NCI-H82 treated with DMSO at 0.1 percent for 48 hours (cell line): ENCODE measurements around the gene TPCN2.
A peak's percentile ranks its signal among the peaks of the same experiment; 100 is the strongest.
"Not testable (repeated sequence)": the region's sequence is repeated elsewhere in the genome, so short reads cannot be mapped to it uniquely, and the experiment has no call there.

Experiments used
- DNase-seq: peaks from one replicate; lab custom pipeline; 2025; ENCODE audit not compliant: unreplicated experiment; lab: John Stamatoyannopoulos, UW

TPCN2 gene

DNA sequence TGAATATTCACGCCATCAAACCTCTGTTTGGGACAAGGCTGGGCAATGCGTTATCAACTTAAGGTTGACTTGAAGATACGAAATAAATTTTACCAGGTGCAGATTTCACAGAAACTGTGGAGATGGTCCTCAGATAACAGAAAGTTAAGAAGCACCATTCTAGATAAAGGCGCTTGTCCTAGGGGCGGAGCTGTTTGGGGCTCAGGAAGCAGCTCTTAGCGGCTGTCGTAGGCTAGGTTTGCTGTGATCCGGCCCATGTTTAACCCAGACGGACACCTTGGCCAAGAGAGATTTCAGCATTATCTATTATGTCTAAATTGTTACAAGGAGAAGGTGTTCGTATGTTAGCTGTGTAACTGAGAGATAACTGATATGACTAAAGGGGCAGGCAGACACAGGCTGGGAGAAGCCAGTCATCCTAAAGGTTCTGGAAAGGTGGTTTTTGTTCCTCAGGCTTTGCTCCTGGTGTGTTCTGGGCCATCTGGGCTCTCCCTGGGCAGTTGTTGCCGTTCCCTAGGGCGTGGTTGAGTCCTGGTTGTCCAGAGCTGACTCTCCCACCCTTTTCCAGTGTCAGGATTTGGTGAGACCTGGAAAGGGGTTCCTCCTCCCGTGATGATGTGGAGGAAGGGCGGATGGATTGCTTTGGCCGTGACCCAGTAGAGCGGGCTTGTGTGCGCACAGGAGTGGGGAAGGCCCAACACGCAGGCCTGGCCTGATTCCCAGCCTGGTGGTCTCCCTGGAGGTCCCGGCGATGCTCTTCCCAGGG, 25.8 kb downstream of the TPCN2 start:
- DNase-seq = no peak

- no peak for DNase-seq
These were observed 26.8 kb downstream of the TPCN2 start for GRCh38 chr11:69075421-69076128.

DNA sequence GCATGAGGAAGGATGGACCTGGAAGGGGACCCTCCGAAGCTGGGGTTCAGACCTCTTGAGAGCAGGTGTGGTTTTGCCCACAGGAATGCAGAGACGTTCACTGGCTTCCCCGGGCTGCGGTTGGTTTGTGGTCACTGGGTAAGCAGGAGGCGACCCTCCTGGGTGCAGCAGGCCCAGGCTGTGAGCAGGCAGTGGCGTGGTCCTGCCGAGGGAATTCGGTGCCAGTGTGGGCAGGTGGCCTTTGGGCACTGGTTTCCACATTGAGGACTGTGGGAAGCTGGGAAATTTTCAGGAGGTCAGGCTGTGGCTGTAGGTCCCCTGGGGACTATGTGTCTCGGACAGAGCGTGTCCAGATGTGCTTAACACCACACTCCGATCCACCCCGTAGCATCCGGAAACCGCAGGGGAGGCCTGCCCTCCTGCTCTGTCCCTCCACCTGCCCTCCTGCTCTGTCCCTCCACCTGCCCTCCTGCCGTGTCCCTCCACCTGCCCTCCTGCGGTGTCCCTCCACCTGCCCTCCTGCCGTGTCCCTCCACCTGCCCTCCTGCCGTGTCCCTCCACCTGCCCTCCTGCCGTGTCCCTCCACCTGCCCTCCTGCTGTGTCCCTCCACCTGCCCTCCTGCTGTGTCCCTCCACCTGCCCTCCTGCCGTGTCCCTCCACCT, 27.5 kb downstream of the TPCN2 start:
- no peak for DNase-seq

DNA sequence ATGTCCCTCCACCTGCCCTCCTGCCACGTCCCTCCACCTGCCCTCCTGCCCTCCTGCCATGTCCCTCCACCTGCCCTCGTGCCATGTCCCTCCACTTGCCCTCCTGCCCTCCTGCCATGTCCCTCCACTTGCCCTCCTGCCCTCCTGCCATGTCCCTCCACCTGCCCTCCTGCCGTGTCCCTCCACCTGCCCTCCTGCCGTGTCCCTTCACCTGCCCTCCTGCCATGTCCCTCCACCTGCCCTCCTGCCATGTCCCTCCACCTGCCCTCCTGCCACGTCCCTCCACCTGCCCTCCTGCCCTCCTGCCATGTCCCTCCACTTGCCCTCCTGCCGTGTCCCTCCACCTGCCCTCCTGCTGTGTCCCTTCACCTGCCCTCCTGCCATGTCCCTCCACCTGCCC, 28.2 kb downstream of the TPCN2 start:
- DNase-seq = not testable (repeated sequence)

GRCh38 chr11:69078508-69078907, 29.8 kb downstream of the TPCN2 start:
- DNase-seq = no peak

DNA sequence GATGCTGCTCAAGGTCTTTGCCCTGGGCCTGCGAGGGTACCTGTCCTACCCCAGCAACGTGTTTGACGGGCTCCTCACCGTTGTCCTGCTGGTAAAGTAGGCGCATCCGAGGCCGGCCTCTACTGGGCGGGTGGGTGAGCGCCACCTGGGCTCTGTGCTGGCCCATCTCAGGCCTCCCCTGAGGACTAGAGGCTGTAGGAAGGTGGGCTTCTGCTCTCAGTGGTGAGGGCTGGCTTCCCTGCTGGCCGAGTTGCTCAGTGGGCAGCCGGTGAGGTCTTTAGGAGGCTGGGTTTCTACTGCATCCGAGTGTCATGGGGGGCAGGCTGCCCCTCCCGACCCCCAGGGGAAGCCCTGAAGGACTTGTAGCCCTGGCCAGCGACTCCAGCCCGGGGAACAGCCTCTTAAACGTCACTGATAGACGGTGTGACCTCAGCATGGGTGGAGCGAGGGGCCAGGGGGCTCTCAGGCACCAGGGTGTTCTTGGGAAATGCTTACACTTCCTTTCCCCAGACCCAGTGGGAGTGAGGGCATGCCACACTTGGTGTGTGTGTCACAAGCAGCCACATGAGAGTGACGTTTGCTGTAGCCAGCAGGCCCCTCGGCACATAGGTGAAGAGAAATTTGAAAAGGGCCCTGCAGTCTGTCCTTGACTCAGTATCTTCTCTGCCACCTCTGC, 30.3 kb downstream of the TPCN2 start:
- no peak for DNase-seq

DNA sequence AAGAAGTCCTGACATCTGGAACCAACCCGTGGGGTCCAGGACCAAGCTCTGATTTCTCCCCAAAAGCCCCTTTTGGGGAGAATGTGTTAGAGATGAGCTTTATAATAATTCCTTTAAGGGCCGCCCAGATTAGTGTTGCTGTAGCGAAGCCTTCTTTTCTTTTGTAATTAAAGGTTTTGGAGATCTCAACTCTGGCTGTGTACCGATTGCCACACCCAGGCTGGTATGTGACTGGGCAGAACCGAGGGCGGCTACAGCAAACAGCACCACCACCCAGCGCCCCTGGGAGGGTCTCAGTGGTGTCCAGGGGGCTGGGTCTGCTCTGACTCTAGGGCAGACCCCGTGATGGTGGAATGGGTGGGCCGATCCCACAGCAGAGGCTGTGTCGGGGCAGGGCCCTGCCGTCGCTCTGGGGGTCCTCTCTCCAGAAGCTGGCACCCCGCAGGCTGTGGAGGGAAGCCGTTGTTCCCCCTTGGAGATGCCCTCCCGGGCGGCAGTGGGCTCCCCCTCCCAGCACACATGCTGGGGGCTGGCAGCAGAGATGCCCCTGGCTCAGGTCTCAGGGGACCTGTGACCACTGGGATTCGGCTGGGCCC, 31.0 kb downstream of the TPCN2 start:
- DNase-seq = no peak

- DNase-seq = no peak
These were observed 31.7 kb downstream of the TPCN2 start for GRCh38 chr11:69080257-69080995.

GRCh38 chr11:69081180-69081579, 32.4 kb downstream of the TPCN2 start:
- no peak for DNase-seq

DNA sequence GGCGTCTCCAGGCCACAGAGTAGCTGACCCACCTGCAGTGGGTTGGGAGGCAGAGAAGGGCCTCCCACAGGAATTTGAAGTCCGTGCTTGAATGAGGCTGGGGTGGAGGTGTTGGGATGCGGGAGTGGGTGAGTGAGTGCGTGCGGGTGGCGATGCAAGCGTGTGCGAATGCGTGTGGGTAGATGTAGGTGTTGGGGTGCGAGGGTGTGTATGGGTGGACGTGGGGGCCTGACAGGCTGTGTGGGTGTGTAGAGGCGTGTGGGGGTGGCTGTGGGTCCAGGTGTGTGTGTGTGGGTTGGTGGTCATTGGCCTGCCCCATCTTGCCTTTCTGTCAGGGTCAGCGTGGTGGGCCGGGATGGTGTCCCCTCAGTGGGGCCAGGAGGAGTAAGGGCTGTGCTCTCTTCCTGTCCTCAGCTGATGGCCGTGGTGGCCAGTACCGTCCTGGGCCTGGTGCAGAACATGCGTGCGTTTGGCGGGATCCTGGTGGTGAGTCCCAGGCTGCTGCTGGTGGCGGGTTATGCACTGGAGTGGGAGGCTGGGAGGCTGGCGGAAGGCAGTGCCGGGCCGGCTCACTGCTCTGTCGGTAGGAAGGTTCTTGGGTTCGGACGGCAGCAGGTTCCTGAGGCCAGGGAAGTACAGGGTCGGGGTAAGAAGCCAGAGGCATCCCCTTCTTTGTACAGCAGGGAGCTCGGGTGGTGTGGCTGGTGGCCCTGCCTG, 35.0 kb downstream of the TPCN2 start:
- DNase-seq = no peak

GRCh38 chr11:69084371-69084770, 35.6 kb downstream of the TPCN2 start:
- no peak for DNase-seq

GRCh38 chr11:69085490-69086095, 36.9 kb downstream of the TPCN2 start:
- no peak for DNase-seq

DNA sequence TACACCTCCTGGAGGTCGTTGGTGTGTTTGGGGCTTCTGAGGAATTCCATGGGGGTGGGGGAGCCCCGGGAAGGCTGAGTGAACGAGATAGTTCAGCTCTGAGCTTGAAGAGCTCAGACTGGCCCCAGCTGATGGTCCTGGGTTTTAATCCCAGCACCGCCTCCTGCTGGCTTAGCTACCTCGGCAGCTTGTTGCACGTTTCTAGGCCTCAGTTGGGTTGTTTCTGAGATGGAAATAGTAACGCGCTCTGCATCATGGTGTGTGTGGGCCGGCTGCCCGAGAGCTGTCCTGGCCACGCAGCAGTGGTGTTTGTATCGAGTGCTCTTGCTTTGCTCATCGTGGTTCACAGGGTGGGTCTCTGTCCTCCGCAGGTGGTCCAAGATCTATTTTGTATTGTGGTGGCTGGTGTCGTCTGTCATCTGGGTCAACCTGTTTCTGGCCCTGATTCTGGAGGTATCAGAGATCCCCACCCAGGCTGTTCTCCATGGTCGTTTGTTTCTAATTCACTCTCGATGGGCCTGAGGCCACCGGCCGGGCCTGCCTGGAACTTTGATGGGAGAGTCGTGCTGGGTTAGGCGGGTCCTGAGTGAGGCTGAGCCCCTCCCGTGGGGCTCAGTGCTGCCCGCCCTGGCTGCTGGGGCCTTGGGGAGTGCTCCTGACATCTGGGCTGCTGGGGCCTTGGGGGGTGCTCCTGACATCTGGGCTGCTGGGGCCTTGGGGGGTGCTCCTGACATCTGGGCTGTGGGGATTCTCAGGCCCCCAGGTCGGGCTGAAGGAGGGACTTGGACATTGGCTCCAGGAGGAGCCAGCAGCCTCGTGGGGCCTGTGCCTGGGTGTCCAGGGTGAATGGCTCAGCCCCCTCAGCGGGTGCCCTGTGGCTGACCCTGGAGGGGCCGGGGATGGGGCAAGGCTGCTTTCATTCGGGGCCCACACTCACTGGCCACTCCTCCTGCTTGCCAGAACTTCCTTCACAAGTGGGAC, 37.7 kb downstream of the TPCN2 start:
- no peak for DNase-seq

- no peak for DNase-seq
These were observed 38.4 kb downstream of the TPCN2 start for GRCh38 chr11:69087133-69087524.

- DNase-seq = no peak
These were observed 39.1 kb downstream of the TPCN2 start for GRCh38 chr11:69087811-69088210.

- peak; percentile 4 for DNase-seq
These were observed 40.0 kb downstream of the TPCN2 start for GRCh38 chr11:69088676-69089146.

GRCh38 chr11:69089258-69089657, 40.5 kb downstream of the TPCN2 start:
- DNase-seq = no peak

- no peak for DNase-seq
These were observed 43.0 kb downstream of the TPCN2 start for GRCh38 chr11:69091638-69092165.
